NCI-H1417 treated with DMSO at 0.1 percent for 48 hours (cell line): ENCODE measurements around the gene CNOT4.
"Not testable (repeated sequence)": the region's sequence is repeated elsewhere in the genome, so short reads cannot be mapped to it uniquely, and the experiment has no call there.

Source experiments
- DNase-seq: peaks from one replicate; lab custom pipeline; 2025; lab: John Stamatoyannopoulos, UW

Gene CNOT4

GRCh38 chr7:135362871-135363270 is 147.0 kb downstream of the CNOT4 start:
- DNase-seq: no peak

- no peak for DNase-seq
Observed at GRCh38 chr7:135361788-135362187, 148.1 kb downstream of the CNOT4 start.

- DNase-seq: no peak
Observed at GRCh38 chr7:135359615-135360014, 150.3 kb downstream of the CNOT4 start.

GRCh38 chr7:135355377-135356048 is 154.4 kb downstream of the CNOT4 start:
- no peak for DNase-seq

GRCh38 chr7:135353832-135354231 is 156.1 kb downstream of the CNOT4 start:
- DNase-seq: no peak

- no peak for DNase-seq
Observed at GRCh38 chr7:135352285-135352684, 157.6 kb downstream of the CNOT4 start.

GRCh38 chr7:135351070-135351469 is 158.8 kb downstream of the CNOT4 start:
- not testable (repeated sequence) for DNase-seq

GRCh38 chr7:135349746-135350145 is 160.2 kb downstream of the CNOT4 start:
- DNase-seq: no peak

- DNase-seq: no peak
Observed at GRCh38 chr7:135348493-135348892, 161.4 kb downstream of the CNOT4 start.

- no peak for DNase-seq
Observed at GRCh38 chr7:135343361-135343760, 166.5 kb downstream of the CNOT4 start.

- DNase-seq: no peak
Observed at GRCh38 chr7:135342887-135343286, 167.0 kb downstream of the CNOT4 start.

- DNase-seq: no peak
Observed at GRCh38 chr7:135341049-135341448, 168.9 kb downstream of the CNOT4 start.

- no peak for DNase-seq
Observed at GRCh38 chr7:135337977-135338550, 171.8 kb downstream of the CNOT4 start.

- DNase-seq: no peak
Observed at GRCh38 chr7:135337506-135337905, 172.4 kb downstream of the CNOT4 start.

- peak; percentile 61 for DNase-seq
Observed at GRCh38 chr7:135335628-135336139, 174.2 kb downstream of the CNOT4 start.

GRCh38 chr7:135334830-135335543 is 174.9 kb downstream of the CNOT4 start:
- DNase-seq: no peak

GRCh38 chr7:135333946-135334345 is 176.0 kb downstream of the CNOT4 start:
- no peak for DNase-seq

- DNase-seq: no peak
Observed at GRCh38 chr7:135333200-135333599, 176.7 kb downstream of the CNOT4 start.

- no peak for DNase-seq
Observed at GRCh38 chr7:135330088-135330487, 179.8 kb downstream of the CNOT4 start.

GRCh38 chr7:135328526-135328925 is 181.4 kb downstream of the CNOT4 start:
- no peak for DNase-seq

GRCh38 chr7:135328053-135328452 is 181.8 kb downstream of the CNOT4 start:
- DNase-seq: no peak

- DNase-seq: no peak
Observed at GRCh38 chr7:135327458-135327857, 182.4 kb downstream of the CNOT4 start.

- DNase-seq: no peak
Observed at GRCh38 chr7:135326636-135327280, 183.1 kb downstream of the CNOT4 start.
